ENCODE data around the gene RFX8.

GRCh38 chr2:101354420-101355311 lies 120.2 kb downstream of the RFX8 start:
- TF ChIP-seq POLR2A (IDR thresholded peaks at IDR 0.05): no peak
- TF ChIP-seq CTCF (IDR thresholded peaks at IDR 0.05): no peak
- TF ChIP-seq EP300 (IDR thresholded peaks at IDR 0.05): no peak

All from tibial nerve (tissue), 4 donors.